ENCODE data around the gene CRYBG3.
A peak's percentile ranks its signal among the peaks of the same experiment; 100 is the strongest.

Gene CRYBG3

GRCh38 chr3:97960551-97960950 is 138.7 kb downstream of the CRYBG3 start:
- no peak for TF ChIP-seq CTCF (IDR thresholded peaks at IDR 0.05; ENCODE audit: insufficient read depth, low read depth, low read length, missing control alignments)
- no peak for DNase-seq (ENCODE audit: low read depth)
- no peak overlapping the region for H3K4me3 ChIP-seq (ENCODE audit: low read depth, low read length)

DNA sequence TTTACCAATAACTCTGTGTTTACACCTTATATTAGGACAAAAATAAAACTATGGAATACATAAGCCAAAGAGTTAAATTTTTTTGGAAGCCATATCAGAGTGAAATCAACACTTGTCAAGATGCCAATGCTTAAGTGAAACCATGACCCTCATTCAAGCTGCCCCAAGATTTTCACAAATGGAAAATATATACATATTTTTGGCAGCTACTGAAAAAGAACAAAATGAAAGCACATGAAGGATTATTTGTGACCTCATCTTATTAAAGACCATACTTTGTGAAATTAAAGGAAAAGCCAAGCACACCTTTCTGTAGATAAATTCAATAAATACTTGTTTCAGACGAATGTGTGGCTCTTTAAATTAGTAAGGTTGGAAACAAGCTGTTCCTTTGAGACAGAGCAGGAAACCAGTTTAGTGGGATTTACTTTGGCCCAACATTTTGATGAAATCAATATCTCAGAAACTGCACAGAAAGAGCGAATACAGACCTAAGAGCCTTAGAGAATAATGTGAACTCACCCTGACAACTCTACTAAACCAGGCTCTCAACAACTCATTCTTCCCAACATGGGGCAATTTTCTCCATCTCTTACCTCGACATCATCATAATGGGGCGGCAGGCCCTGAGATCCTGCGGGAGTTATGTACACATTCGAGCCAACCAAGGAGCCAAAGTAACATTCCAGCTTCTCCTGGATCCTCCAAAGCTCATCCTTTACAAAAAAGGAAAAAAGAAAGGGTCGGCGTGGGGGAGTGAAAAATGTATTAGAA is 139.4 kb downstream of the CRYBG3 start:
- no peak overlapping the region for H3K4me3 ChIP-seq (ENCODE audit: low read depth, low read length)
- no peak for TF ChIP-seq CTCF (IDR thresholded peaks at IDR 0.05; ENCODE audit: insufficient read depth, low read depth, low read length, missing control alignments)
- no peak for DNase-seq (ENCODE audit: low read depth)

DNA sequence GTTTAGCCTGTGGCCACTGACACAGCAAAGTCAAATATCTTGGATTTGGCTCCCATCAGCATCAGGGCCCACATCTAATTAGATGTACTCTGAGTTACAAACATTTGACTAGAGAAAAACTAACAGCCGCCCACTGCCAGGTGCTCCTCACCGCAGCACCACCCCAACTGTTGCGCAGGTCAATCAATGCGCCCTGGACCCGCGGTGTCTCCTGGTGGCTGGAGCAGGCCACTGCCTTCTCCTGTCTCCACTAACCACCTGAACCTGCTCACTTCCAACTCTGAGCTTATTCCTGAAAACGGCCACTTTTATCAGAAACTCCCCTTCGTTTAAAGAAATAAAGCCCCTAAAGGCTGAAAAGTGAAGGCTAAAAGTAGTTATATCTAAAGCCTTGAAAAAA is 146.2 kb downstream of the CRYBG3 start:
- no peak for DNase-seq (ENCODE audit: low read depth)
- H3K4me3 ChIP-seq (ENCODE audit: low read depth, low read length) = no peak overlapping the region
- TF ChIP-seq CTCF (IDR thresholded peaks at IDR 0.05; ENCODE audit: insufficient read depth, low read depth, low read length, missing control alignments) = no peak

- TF ChIP-seq CTCF (IDR thresholded peaks at IDR 0.05; ENCODE audit: insufficient read depth, low read depth, low read length, missing control alignments) = no peak
- no peak overlapping the region for H3K4me3 ChIP-seq (ENCODE audit: low read depth, low read length)
- DNase-seq (ENCODE audit: low read depth) = no peak
Measured at GRCh38 chr3:97968376-97968775, 146.6 kb downstream of the CRYBG3 start.

DNA sequence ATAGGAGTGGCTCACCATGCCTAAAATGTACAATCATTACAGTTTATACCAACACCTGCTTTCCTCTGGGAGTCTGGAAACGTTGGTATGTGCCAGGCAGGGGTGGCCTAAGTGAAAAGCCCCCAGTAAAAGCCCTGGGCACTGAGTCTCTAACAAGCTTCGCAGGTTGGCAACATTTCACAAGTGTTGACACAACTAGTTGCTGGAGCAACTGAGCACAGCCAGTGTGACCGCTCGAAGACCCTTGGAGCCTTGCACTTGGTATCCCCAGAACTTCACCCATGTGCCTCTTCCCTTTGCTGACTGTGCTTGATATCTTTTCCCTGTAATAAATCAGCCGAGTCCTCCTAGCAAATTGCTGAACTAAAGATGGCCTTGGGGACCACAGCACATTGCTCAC is 147.7 kb downstream of the CRYBG3 start:
- no peak for DNase-seq (ENCODE audit: low read depth)
- TF ChIP-seq CTCF (IDR thresholded peaks at IDR 0.05; ENCODE audit: insufficient read depth, low read depth, low read length, missing control alignments) = no peak
- no peak overlapping the region for H3K4me3 ChIP-seq (ENCODE audit: low read depth, low read length)

- peak overlapping the region; percentile 9; the same call in 1 of the 2 replicates for H3K4me3 ChIP-seq (ENCODE audit: low read depth, low read length)
- no peak for DNase-seq (ENCODE audit: low read depth)
- TF ChIP-seq CTCF (IDR thresholded peaks at IDR 0.05; ENCODE audit: insufficient read depth, low read depth, low read length, missing control alignments) = no peak
Measured at GRCh38 chr3:97970156-97970555, 148.3 kb downstream of the CRYBG3 start.
